K562 (cell line): ENCODE results near the gene ADNP. TPM values are rescaled to one million over a fixed set of nuclear protein-coding genes. Genes with fewer than 3 reads are reported as not detected.
A peak's percentile ranks its signal among the peaks of the same experiment; 100 is the strongest.

Experiments used
- CBX8 ChIP-seq: fragments of 200-600 bp; sonication (generic); IDR thresholded peaks from 2 replicates; pipeline ENCODE4 v1.6.1; 2012; ENCODE audit warnings: borderline replicate concordance, mixed run types, low read depth, mild to moderate bottlenecking, moderate library complexity, mixed read lengths, low read length, control low read depth, inconsistent platforms; ENCODE audit not compliant: poor library complexity, severe bottlenecking; ENCODE audit errors: extremely low read depth
- CEBPG ChIP-seq, 3 experiments: fragments of 200-800 bp in 1 of 3; sonication (Bioruptor generic) in 1 of 3; sonication (generic) in 1 of 3; formaldehyde crosslinking in 1 of 3; IDR thresholded peaks in 2 of 3; conservative IDR thresholded peaks in 1 of 3; 2 replicates each; pipeline versions ENCODE4 v1.6.1 to v1.8.0; 2016 to 2022; ENCODE audit warnings: missing compliant biosample characterization in 2 of 3, missing genetic modification characterization in 2 of 3, mild to moderate bottlenecking in 1 of 3, missing genetic modification reagents in 1 of 3
- CREB1 ChIP-seq, 2 experiments: sonication (generic) in 1 of 2; formaldehyde crosslinking in 1 of 2; IDR thresholded peaks; 2 replicates each; pipeline versions ENCODE4 v1.6.1 to v1.8.0; 2012 to 2022; ENCODE audit warnings: inconsistent platforms in 1 of 2, mild to moderate bottlenecking in 1 of 2, missing genetic modification reagents in 1 of 2, moderate library complexity in 1 of 2
- HDAC1 ChIP-seq, 2 experiments: fragments of 450-650 bp; IDR thresholded peaks; 2 replicates each; pipeline ENCODE4 v1.6.1; 2016 to 2017; ENCODE audit warnings: inconsistent platforms in 1 of 2, mild to moderate bottlenecking in 1 of 2, moderate library complexity in 1 of 2
- KAT7 ChIP-seq: sonication (generic); formaldehyde crosslinking; IDR thresholded peaks from 2 replicates; pipeline ENCODE4 v1.8.0; 2022; ENCODE audit warnings: missing genetic modification reagents, mild to moderate bottlenecking, borderline replicate concordance
- NR2C2 ChIP-seq, 2 experiments: fragments of 200-800 bp in 1 of 2; sonication (Bioruptor generic) in 1 of 2; sonication (generic) in 1 of 2; formaldehyde crosslinking in 1 of 2; IDR thresholded peaks; 2 replicates each; pipeline versions ENCODE4 v1.6.1 to v1.8.0; 2016 to 2022; ENCODE audit warnings: mild to moderate bottlenecking in 1 of 2, missing compliant biosample characterization in 1 of 2, missing genetic modification characterization in 1 of 2, missing genetic modification reagents in 1 of 2
- PCBP1 ChIP-seq: fragments of 200-400 bp; formaldehyde crosslinking; IDR thresholded peaks from 2 replicates; pipeline ENCODE4 v1.6.1; 2018; ENCODE audit warnings: mild to moderate bottlenecking, low read depth, low read length; ENCODE audit not compliant: poor library complexity, severe bottlenecking
- PML ChIP-seq: IDR thresholded peaks from 2 replicates; pipeline ENCODE4 v1.6.1; 2012; ENCODE audit warnings: low read length, inconsistent platforms
- SP2 ChIP-seq: IDR thresholded peaks from 2 replicates; pipeline ENCODE4 v1.6.1; 2011; ENCODE audit warnings: mild to moderate bottlenecking, low read depth, low read length, moderate library complexity; ENCODE audit not compliant: poor library complexity, severe bottlenecking; ENCODE audit errors: extremely low read depth
- TBL1XR1 ChIP-seq, 2 experiments: IDR thresholded peaks; 2 replicates each; pipeline ENCODE4 v1.6.1; 2012; ENCODE audit warnings: improper control_type of control experiment in 2 of 2, low read length in 2 of 2, mild to moderate bottlenecking in 1 of 2
- XRCC4 ChIP-seq: IDR thresholded peaks from one replicate; pipeline ENCODE4 v1.6.1; 2011; ENCODE audit not compliant: insufficient read depth, insufficient read length; ENCODE audit errors: extremely low read depth
- ZFP1 ChIP-seq: fragments of 450-650 bp; formaldehyde crosslinking; IDR thresholded peaks from 2 replicates; pipeline ENCODE4 v1.4.0; 2020; ENCODE audit warnings: mild to moderate bottlenecking, mixed read lengths
- ZNF431 ChIP-seq: sonication (generic); formaldehyde crosslinking; IDR thresholded peaks from 2 replicates; pipeline ENCODE4 v1.8.0; 2022; ENCODE audit warnings: mild to moderate bottlenecking, missing genetic modification reagents
- ZNF551 ChIP-seq: fragments of 250-450 bp; sonication (Bioruptor Pico); IDR thresholded peaks from 2 replicates; pipeline ENCODE4 v1.5.0; 2021; ENCODE audit warnings: mild to moderate bottlenecking, moderate library complexity
- polyA plus RNA-seq, 8 experiments: library from polyadenylated mRNA; depleted of rRNA in 4 of 8; stranded (reverse) in 5 of 8; unstranded in 3 of 8; fragments of >200 nt; fragmentation: Nextera tagmentation in 2 of 8; fragmentation: Illumina TruSeq in 1 of 8; extraction: Ambion mirVana in 2 of 8; extraction: Trizol in 1 of 8; gene quantifications; 2 replicates each; pipeline versions ENCODE4 v1.2.1 to v1.2.3, GENCODE V29; 2011 to 2014; ENCODE audit warnings: inconsistent platforms in 1 of 8, missing spikeins in 1 of 8
- total RNA-seq, 7 experiments: library from RNA; depleted of rRNA in 6 of 7; stranded (reverse); fragments of >200 nt in 6 of 7; fragmentation: Illumina TruSeq in 2 of 7; extraction: Trizol in 2 of 7; gene quantifications; 2 replicates each; pipeline versions ENCODE4 v1.2.1 to v1.2.3, GENCODE V29; 2011 to 2021; ENCODE audit warnings: low replicate concordance in 1 of 7
- TF ChIP-seq, protein P1 (sequence below): fragments of 450-650 bp; IDR thresholded peaks from 2 replicates; pipeline ENCODE4 v1.6.1; 2016; ENCODE audit warnings: low read depth, mild to moderate bottlenecking, moderate library complexity
- TF ChIP-seq, protein P2 (sequence below), 2 experiments: fragments of 200-800 bp in 1 of 2; sonication (Bioruptor generic) in 1 of 2; sonication (generic) in 1 of 2; formaldehyde crosslinking in 1 of 2; IDR thresholded peaks in 1 of 2; conservative IDR thresholded peaks in 1 of 2; 2 replicates each; pipeline versions ENCODE4 v1.5.0 to v1.6.1; 2016 to 2020; ENCODE audit warnings: missing compliant biosample characterization in 1 of 2, missing genetic modification characterization in 1 of 2, missing genetic modification reagents in 1 of 2
- TF ChIP-seq, protein P3 (sequence below): fragments of 250-450 bp; sonication (Bioruptor Pico); IDR thresholded peaks from 2 replicates; pipeline ENCODE4 v1.5.0; 2020; ENCODE audit warnings: mild to moderate bottlenecking, borderline replicate concordance
- TF ChIP-seq, protein P4 (sequence below): sonication (generic); formaldehyde crosslinking; IDR thresholded peaks from 2 replicates; pipeline ENCODE4 v1.8.1; 2023; ENCODE audit warnings: mild to moderate bottlenecking, missing genetic modification reagents

Gene ADNP
- total and polyA plus RNA-seq, 9 of the 15 experiments (the other 6 are each of a cell fraction or from before 2014, with no cell fraction given): 17.8 to 59.9 (median 25.3) TPM

DNA sequence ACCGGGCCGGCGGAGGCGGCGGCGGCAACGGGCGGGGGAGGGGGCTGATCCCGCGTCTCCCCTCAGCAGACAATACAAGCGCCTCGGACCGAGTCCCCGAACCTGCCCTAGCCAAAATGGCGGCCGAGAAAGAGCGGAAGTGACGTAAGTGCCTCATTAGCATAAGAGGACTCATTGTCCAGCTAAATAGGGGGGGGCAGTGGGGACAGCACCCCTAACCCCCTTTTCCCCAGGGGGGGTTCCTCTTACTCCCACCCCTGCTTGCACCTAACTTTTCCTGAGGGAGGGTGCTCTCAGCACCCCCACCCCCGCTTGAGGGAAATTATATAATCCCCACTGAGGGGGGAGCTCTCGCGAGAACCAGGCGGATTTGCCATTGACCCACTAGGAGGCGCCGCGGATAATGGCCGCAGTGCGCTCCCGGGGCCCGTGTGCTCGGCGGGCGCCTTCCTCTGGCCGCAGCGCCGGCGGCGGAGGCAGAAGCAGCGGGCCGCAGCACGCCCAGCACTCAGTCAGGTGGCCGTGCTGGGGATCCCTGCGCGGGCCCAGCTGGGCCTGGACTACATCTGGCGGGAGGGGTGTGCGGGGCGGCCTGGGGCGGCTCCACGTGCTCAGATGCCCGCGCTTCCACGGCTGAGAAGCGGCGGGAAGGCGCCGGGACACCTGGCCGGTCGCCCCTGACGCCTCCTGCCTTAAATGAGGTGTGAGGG is at the start of gene ADNP (continued):
- TF ChIP-seq, protein P1, sequence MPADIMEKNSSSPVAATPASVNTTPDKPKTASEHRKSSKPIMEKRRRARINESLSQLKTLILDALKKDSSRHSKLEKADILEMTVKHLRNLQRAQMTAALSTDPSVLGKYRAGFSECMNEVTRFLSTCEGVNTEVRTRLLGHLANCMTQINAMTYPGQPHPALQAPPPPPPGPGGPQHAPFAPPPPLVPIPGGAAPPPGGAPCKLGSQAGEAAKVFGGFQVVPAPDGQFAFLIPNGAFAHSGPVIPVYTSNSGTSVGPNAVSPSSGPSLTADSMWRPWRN: no peak
- TF ChIP-seq CREB1 (IDR thresholded peaks at IDR 0.05) (peak; percentile 61; the same call in 1 of the 2 replicates), CREB1 (CRISPR knock-in tag; IDR thresholded peaks at IDR 0.05) (peak; percentile 91), HDAC1 (IDR thresholded peaks at IDR 0.05) (peak in 1 of 2 experiments; percentile 81; a peak in 2 of 4 replicates), PML (peak; percentile 40), TBL1XR1 (IDR thresholded peaks at IDR 0.05; ENCODE audit: low read length in 2 of 2) (peak; percentile 58 to 83; a peak in 3 of 4 replicates), ZFP1 (CRISPR knock-in tag) (no peak), ZNF431 (peak; percentile 82), CEBPG (CRISPR knock-in tag; IDR thresholded peaks at IDR 0.05) (no peak), CEBPG (tag; conservative IDR thresholded peaks at IDR 0.05 in 1 of 2, IDR thresholded peaks at IDR 0.05 in 1 of 2) (no peak), CBX8 (no peak), XRCC4 (no peak), ZNF551 (no peak), KAT7 (CRISPR knock-in tag) (peak; percentile 99), PCBP1 (peak; percentile 100), NR2C2 (CRISPR knock-in tag; IDR thresholded peaks at IDR 0.05) (peak; percentile 65; the same call in 1 of the 2 replicates), NR2C2 (tag; IDR thresholded peaks at IDR 0.05) (peak; percentile 72), SP2 (no peak)
- TF ChIP-seq, protein P2, sequence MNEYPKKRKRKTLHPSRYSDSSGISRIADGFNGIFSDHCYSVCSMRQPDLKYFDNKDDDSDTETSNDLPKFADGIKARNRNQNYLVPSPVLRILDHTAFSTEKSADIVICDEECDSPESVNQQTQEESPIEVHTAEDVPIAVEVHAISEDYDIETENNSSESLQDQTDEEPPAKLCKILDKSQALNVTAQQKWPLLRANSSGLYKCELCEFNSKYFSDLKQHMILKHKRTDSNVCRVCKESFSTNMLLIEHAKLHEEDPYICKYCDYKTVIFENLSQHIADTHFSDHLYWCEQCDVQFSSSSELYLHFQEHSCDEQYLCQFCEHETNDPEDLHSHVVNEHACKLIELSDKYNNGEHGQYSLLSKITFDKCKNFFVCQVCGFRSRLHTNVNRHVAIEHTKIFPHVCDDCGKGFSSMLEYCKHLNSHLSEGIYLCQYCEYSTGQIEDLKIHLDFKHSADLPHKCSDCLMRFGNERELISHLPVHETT (CRISPR knock-in tag; conservative IDR thresholded peaks at IDR 0.05 in 1 of 2, IDR thresholded peaks at IDR 0.05 in 1 of 2): peak in 1 of 2 experiments; percentile 99; a peak in 2 of 4 replicates
- TF ChIP-seq, protein P3, sequence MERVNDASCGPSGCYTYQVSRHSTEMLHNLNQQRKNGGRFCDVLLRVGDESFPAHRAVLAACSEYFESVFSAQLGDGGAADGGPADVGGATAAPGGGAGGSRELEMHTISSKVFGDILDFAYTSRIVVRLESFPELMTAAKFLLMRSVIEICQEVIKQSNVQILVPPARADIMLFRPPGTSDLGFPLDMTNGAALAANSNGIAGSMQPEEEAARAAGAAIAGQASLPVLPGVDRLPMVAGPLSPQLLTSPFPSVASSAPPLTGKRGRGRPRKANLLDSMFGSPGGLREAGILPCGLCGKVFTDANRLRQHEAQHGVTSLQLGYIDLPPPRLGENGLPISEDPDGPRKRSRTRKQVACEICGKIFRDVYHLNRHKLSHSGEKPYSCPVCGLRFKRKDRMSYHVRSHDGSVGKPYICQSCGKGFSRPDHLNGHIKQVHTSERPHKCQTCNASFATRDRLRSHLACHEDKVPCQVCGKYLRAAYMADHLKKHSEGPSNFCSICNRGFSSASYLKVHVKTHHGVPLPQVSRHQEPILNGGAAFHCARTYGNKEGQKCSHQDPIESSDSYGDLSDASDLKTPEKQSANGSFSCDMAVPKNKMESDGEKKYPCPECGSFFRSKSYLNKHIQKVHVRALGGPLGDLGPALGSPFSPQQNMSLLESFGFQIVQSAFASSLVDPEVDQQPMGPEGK (CRISPR knock-in tag): peak; percentile 53; the same call in 1 of the 2 replicates
- TF ChIP-seq, protein P4, sequence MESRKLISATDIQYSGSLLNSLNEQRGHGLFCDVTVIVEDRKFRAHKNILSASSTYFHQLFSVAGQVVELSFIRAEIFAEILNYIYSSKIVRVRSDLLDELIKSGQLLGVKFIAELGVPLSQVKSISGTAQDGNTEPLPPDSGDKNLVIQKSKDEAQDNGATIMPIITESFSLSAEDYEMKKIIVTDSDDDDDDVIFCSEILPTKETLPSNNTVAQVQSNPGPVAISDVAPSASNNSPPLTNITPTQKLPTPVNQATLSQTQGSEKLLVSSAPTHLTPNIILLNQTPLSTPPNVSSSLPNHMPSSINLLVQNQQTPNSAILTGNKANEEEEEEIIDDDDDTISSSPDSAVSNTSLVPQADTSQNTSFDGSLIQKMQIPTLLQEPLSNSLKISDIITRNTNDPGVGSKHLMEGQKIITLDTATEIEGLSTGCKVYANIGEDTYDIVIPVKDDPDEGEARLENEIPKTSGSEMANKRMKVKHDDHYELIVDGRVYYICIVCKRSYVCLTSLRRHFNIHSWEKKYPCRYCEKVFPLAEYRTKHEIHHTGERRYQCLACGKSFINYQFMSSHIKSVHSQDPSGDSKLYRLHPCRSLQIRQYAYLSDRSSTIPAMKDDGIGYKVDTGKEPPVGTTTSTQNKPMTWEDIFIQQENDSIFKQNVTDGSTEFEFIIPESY: peak; percentile 92
